ENCODE results near the gene RPS6KA5.

The RPS6KA5 gene

GRCh38 chr14:90871605-90872233 lies 188.7 kb downstream of the RPS6KA5 start:
- DNase-seq (ENCODE audit: low spot score): no peak
- no peak for TF ChIP-seq CTCF (IDR thresholded peaks at IDR 0.05; ENCODE audit: borderline replicate concordance, control extremely low read depth, extremely low read depth, insufficient read depth, missing control alignments)
- in situ Hi-C loops (cut with MboI; ENCODE audit: low sequenced_read_pairs, unreplicated experiment): no loop called here

DNA sequence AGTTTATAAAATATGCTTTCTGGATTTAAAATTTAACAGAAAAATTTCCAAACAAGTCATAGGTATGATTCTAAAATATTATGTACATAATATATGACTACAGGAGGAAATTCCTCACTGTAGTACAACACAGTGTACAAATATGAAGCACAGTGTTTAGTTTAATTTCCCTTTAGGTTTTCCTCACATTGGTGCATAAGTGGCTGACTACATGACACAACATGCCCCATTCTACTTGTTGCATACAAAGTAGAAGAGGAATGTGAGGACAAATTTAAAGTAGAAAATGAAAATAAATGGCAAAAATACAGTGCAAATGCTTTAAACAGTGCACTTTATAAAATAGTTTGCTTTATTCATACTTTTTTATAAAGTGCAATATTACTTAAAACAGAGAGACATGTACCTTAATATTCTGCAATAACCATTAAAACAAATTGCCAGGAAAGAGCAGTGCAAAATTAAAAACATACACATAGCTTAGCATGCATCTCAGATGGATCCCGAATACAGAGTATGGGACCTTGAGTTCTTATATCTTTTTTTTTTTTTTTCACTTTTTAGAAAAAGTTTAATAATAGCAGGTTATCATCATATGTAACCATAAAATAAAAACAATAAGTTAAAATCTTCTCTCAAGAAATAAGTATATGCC lies 189.4 kb downstream of the RPS6KA5 start:
- no peak for DNase-seq (ENCODE audit: low spot score)
- no peak for TF ChIP-seq CTCF (IDR thresholded peaks at IDR 0.05; ENCODE audit: borderline replicate concordance, control extremely low read depth, extremely low read depth, insufficient read depth, missing control alignments)
- in situ Hi-C loops (cut with MboI; ENCODE audit: low sequenced_read_pairs, unreplicated experiment): no loop called here

GRCh38 chr14:90867501-90867900 lies 192.9 kb downstream of the RPS6KA5 start:
- in situ Hi-C loops (cut with MboI; ENCODE audit: low sequenced_read_pairs, unreplicated experiment): no loop called here
- DNase-seq (ENCODE audit: low spot score): no peak
- TF ChIP-seq CTCF (IDR thresholded peaks at IDR 0.05; ENCODE audit: borderline replicate concordance, control extremely low read depth, extremely low read depth, insufficient read depth, missing control alignments): no peak

DNA sequence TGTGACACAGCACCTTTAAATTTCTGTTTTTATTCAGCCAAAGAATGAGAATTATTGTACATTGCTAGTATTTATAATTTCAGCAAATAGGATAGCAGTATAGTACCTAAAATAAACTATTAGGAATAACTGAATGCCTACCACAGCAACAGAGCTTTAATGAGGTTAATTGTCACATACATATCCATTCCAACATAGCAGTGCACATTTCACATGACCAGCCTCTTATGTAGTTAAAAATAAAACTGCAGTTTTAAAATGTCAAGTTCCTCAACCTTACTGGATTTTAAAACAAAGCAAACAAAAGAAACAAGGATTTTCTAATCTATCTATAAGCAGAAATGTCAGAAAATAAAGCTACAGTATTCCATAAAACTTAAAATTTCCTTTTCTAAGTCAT lies 193.6 kb downstream of the RPS6KA5 start:
- no peak for DNase-seq (ENCODE audit: low spot score)
- TF ChIP-seq CTCF (IDR thresholded peaks at IDR 0.05; ENCODE audit: borderline replicate concordance, control extremely low read depth, extremely low read depth, insufficient read depth, missing control alignments): no peak
- in situ Hi-C loops (cut with MboI; ENCODE audit: low sequenced_read_pairs, unreplicated experiment): no loop called here

GRCh38 chr14:90864741-90865140 lies 195.7 kb downstream of the RPS6KA5 start:
- TF ChIP-seq CTCF (IDR thresholded peaks at IDR 0.05; ENCODE audit: borderline replicate concordance, control extremely low read depth, extremely low read depth, insufficient read depth, missing control alignments): no peak
- in situ Hi-C loops (cut with MboI; ENCODE audit: low sequenced_read_pairs, unreplicated experiment): no loop called here
- DNase-seq (ENCODE audit: low spot score): no peak

GRCh38 chr14:90858511-90858910 lies 201.9 kb downstream of the RPS6KA5 start:
- in situ Hi-C loops (cut with MboI; ENCODE audit: low sequenced_read_pairs, unreplicated experiment): no loop called here
- no peak for DNase-seq (ENCODE audit: low spot score)
- no peak for TF ChIP-seq CTCF (IDR thresholded peaks at IDR 0.05; ENCODE audit: borderline replicate concordance, control extremely low read depth, extremely low read depth, insufficient read depth, missing control alignments)
